Stimulated activated CD8-positive, alpha-beta memory T cell treated with anti-CD3 and anti-CD28 coated beads, Interleukin-4, amount 100 ng/mL, for 24 hours (primary cell): ENCODE results near the gene INO80B.
"Not testable (repeated sequence)": the region's sequence is repeated elsewhere in the genome, so short reads cannot be mapped to it uniquely, and the experiment has no call there.

Experiments
- DNase-seq: peaks from one replicate; pipeline ENCODE4 v3.0.0-alpha.2; 2020; ENCODE audit warnings: low read depth

The INO80B gene

GRCh38 chr2:74481961-74482800 is 27.3 kb downstream of the INO80B start:
- DNase-seq: peak; percentile 37

GRCh38 chr2:74482801-74483674 is 28.2 kb downstream of the INO80B start, which contains the start of the genes CCDC142 and TTC31:
TSS of gene CCDC142 (minus strand) at chr2:74482998. CDS start at chr2:74482837, 161 bp downstream.
TSS of gene TTC31 (plus strand) at chr2:74483081. CDS start at chr2:74483096, 15 bp downstream.
- peak; percentile 85 for DNase-seq

- DNase-seq: not testable (repeated sequence)
Measured at GRCh38 chr2:74483675-74484164, 28.8 kb downstream of the INO80B start.

DNA sequence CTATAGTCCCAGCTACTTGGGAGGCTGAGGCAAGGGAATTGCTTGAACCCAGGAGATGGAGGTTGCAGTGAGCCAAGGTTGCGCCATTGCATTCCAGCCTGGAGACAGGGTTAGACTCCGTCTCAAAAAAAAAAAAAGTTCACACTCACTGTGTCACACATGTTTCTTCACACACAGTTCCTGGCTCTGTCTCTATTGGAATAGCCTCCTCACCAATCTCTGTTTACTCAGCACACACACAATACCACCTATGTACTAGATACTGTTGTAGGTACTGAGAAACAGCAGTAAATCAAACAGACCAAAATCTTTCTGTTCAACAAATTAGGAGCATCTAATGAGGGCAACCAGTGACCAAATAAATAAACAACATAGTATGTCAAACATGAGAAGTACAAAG is 31.3 kb downstream of the INO80B start:
- no peak for DNase-seq

DNA sequence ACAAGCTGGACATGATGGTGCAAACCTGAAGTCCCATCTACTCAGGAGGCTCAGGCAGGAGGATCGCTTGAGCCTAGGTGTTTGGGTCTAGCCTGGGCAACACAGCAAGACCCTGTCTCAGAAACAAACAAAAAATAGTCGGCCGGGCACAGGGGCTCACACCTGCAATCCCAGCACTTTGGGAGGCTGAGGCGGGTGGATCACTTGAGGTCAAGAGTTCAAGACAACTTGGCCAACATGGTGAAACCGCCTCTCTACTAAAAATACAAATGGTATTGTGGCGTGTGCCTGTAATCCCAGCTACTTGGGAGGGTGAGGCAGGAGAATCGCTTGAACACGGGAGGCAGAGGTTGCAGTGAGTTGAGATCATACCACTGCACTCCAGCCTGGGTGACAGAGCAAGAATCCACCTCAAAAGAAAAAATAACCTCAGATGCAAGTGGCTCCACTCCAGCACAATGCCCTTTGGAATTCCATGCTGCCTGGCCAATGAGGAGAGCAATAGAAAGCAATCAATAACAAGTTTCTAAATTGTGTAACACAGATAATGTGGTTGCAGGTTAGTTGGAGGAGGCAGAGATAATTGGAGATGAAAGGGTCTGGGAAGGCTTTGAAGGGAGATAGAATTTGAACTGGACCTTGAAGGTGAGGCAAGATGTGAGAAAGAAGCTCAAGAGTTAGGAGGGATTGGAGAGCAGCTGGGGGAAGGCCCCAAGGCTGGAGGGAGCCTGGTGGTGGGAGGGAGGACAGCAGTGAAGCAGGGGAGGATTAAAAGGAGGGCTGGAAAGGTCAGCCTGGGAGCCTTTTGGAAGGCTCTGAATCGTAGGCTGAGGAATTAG is 34.0 kb downstream of the INO80B start:
- DNase-seq: no peak

DNA sequence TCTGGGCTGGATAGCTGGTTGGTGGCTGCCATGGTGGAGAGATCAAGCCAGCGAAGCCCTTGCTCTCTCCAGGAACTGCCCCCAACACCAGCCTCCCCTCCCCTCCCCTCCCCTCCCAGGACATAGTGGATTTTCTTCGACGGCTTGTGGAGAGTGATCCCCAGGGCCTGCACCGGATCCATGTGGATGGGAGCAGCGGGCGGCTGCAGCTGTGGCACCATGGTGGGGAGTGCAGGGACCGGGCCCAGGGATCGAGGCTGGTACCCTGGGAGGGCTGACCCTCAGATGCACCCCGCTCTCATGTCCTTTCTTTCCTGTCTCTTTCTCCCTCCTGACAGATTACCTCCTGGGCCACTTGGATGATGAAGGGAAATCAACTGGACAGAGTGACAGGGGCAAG is 35.0 kb downstream of the INO80B start:
- DNase-seq: no peak

GRCh38 chr2:74491648-74492544 is 37.0 kb downstream of the INO80B start:
- no peak for DNase-seq

DNA sequence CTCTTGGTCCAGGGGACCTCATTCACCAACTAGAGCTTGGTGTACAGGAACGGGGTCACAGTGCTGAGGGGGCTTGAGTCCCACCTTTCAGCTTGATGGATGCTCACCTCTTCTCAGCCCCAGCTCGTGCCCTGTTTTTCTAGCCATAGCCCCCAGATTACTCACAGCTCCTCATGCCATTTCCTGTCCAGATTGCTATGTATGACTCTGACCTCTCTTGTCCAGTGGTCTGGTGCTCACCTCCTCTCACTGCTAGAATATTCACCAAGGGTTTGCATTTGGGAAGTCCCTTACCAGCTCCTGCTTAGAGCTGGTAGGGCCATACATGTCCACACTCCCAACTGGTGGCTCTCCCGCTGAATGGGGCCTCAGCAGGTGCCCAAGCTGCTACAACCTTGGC is 38.7 kb downstream of the INO80B start:
- DNase-seq: no peak

GRCh38 chr2:74495440-74495839 is 40.6 kb downstream of the INO80B start:
- DNase-seq: no peak

GRCh38 chr2:74496997-74497776 is 42.3 kb downstream of the INO80B start:
- DNase-seq: no peak

GRCh38 chr2:74497777-74498499 is 43.1 kb downstream of the INO80B start:
- no peak for DNase-seq

DNA sequence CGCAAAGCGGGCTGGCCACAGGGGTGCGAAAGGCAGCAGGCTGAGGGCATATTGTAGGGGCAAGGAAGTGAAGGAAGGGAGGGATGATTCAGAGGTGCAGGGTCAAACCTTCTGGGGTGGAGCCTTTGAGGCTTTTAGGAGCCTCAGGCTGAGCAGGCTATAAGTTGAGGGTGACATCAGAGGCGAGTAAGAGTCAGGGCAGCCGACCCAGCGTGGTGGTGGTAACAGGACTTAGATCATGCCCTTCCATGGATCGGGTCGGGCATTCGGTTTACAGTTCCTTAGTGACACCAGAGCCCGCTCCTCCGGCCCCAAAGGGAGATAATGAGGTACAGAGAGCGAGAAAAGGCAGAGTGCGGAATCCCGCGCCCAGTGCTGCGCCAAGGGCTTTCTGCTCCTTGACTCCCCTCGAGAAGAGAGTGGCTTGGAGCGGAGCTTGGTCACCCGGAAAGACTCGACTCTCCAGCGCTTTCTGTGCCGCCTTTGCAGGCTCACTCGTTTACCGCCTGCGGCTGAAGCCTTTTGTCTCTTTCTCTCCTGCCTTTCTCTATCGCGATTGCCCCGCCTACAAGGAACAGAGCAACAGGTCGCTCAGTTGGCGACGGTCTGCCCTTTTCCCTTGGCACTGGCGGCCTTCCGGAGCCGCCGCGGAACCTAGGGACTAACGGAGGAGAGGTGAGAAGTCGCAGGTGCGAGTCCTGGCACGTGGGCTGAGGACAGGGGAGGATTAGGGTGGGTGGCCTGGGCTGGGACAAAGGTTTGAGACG is 43.8 kb downstream of the INO80B start:
- DNase-seq: no peak

DNA sequence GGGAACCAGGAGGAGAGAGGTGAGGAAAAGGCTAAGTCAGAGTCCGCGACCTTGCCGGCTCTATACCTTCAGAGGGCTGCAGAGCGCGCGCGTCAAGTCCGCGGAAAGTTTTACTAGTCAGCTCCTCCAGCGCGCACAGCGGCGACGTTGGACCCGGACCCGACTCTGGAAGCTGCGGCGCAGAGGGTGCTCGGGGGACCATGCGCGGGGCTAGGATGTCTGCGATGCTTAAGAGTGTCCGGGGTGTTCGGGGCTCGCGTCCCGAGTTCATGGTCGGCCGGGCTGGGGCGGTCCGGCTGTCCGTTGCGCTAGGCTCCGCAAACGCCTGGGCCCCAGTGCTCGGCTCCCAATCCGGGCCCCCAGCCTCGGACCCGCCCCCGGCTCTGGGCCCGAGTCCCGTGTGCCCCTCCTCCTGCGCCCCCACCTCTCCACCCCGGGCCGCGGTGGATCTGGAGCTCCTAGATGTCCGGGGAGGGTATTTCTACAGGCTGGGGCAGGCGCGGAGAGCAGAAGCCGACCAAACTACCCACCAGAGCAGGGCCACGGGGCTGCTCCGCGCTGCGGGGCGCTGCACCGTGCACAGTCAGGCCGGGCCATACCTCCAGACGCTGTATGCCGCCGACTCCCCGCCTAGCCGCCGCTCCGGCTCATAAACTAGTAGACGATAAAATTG is 44.5 kb downstream of the INO80B start, which contains the start of gene LBX2:
Gene LBX2 (minus strand): TSS at position 337 of the 673 bp plus-strand sequence. CDS start 66 bp downstream, at position 271.
- no peak for DNase-seq

- no peak for DNase-seq
Measured at GRCh38 chr2:74499940-74500577, 45.2 kb downstream of the INO80B start.

- no peak for DNase-seq
Measured at GRCh38 chr2:74500578-74500946, 45.7 kb downstream of the INO80B start.

GRCh38 chr2:74501335-74502071 is 46.6 kb downstream of the INO80B start:
- DNase-seq: no peak
